H1 (cell line): Measurements from ENCODE around the gene PLCB4. TPM values are rescaled to one million over a fixed set of nuclear protein-coding genes. Genes with fewer than 3 reads are reported as not detected.

Experiments used
- CTCF ChIA-PET: fragments of 300-600 bp; sonication (Branson Sonifier 250); formaldehyde crosslinking; loops from one replicate; lab custom pipeline; 2021; ENCODE audit not compliant: partially characterized antibody; lab: Charles Lee
- POLR2A ChIA-PET: fragments of 300-600 bp; sonication (Branson Sonifier 250); formaldehyde crosslinking; loops from one replicate; lab custom pipeline; 2021; ENCODE audit warnings: inconsistent platforms; ENCODE audit not compliant: partially characterized antibody; lab: Charles Lee
- DNase-seq, 2 experiments: peaks; one replicate each; pipeline versions ENCODE4 v3.0.0 to v3.0.0-alpha.2; 2010 to 2022; ENCODE audit warnings: low spot score in 2 of 2, low read depth in 1 of 2, mixed read lengths in 1 of 2
- FAIRE-seq: peaks from 2 replicates; lab custom pipeline; 2011; peaks lifted over from hg19 to GRCh38; lab: Jason Lieb, UNC
- H2AFZ ChIP-seq: 2 replicates; pipeline ENCODE4 v1.8.1; 2012; ENCODE audit warnings: low read length, inconsistent platforms
- H2AK5ac ChIP-seq: 2 replicates; pipeline ENCODE4 v1.6.1; 2013; ENCODE audit warnings: low read depth, low read length
- H2BK120ac ChIP-seq: replicated peaks from 2 replicates; pipeline ENCODE3; 2013; ENCODE audit warnings: low read depth, low read length, inconsistent platforms
- H2BK12ac ChIP-seq: 2 replicates; pipeline ENCODE4 v1.6.1; 2013; ENCODE audit warnings: low read depth, low read length
- H2BK15ac ChIP-seq: 2 replicates; pipeline ENCODE4 v1.6.1; 2013; ENCODE audit warnings: low read length
- H2BK20ac ChIP-seq: 2 replicates; pipeline ENCODE4 v1.6.1; 2013; ENCODE audit warnings: low read length
- H2BK5ac ChIP-seq: 2 replicates; pipeline ENCODE4 v1.6.1; 2013; ENCODE audit warnings: low read depth, low read length
- H3K14ac ChIP-seq: 2 replicates; pipeline ENCODE4 v1.6.1; 2013; ENCODE audit warnings: inconsistent platforms; ENCODE audit not compliant: insufficient read length
- H3K18ac ChIP-seq: 2 replicates; pipeline ENCODE4 v1.6.1; 2013; ENCODE audit warnings: low read length; ENCODE audit errors: extremely low read depth
- H3K23ac ChIP-seq: 2 replicates; pipeline ENCODE4 v1.6.1; 2013; ENCODE audit warnings: inconsistent platforms; ENCODE audit not compliant: insufficient read length
- H3K23me2 ChIP-seq: 2 replicates; pipeline ENCODE4 v1.6.1; 2013; ENCODE audit warnings: low read depth, low read length
- H3K27ac ChIP-seq: 2 replicates; pipeline ENCODE4 v1.6.1; 2011; ENCODE audit warnings: low read depth, low read length, inconsistent platforms
- H3K27me3 ChIP-seq, 4 experiments: replicated peaks in 1 of 4; 1 replicate in 1 of 4; 2 replicates in 3 of 4; pipeline versions ENCODE4 v1.6.1 to v1.8.1; 2011 to 2013; ENCODE audit warnings: low read length in 3 of 4, mild to moderate bottlenecking in 3 of 4, inconsistent platforms in 2 of 4, mixed read lengths in 2 of 4, moderate library complexity in 1 of 4; ENCODE audit not compliant: control insufficient read depth in 3 of 4, insufficient read depth in 3 of 4; ENCODE audit errors: extremely low read depth in 1 of 4
- H3K36me3 ChIP-seq, 4 experiments: 2 replicates each; pipeline versions ENCODE4 v1.6.1 to v1.8.1; 2011 to 2013; ENCODE audit warnings: mild to moderate bottlenecking in 4 of 4, low read length in 3 of 4, moderate library complexity in 2 of 4, control low read depth in 1 of 4, inconsistent platforms in 1 of 4; ENCODE audit not compliant: insufficient read depth in 4 of 4, control insufficient read depth in 2 of 4
- H3K4ac ChIP-seq: replicated peaks from 2 replicates; pipeline ENCODE3; 2013; ENCODE audit warnings: low read length, low read depth, mixed read lengths, inconsistent platforms; ENCODE audit not compliant: insufficient read length
- H3K4me1 ChIP-seq, 4 experiments: replicated peaks in 1 of 4; 1 replicate in 1 of 4; 2 replicates in 3 of 4; pipeline versions ENCODE4 v1.6.1 to v1.8.1; 2011 to 2013; ENCODE audit warnings: low read length in 3 of 4, inconsistent platforms in 2 of 4, mixed read lengths in 1 of 4; ENCODE audit not compliant: insufficient read depth in 4 of 4, control insufficient read depth in 3 of 4
- H3K4me2 ChIP-seq, 2 experiments: 2 replicates each; pipeline versions ENCODE4 v1.6.1 to v1.8.1; 2011 to 2013; ENCODE audit warnings: low read depth in 2 of 2, low read length in 2 of 2, control low read depth in 1 of 2, inconsistent platforms in 1 of 2, mild to moderate bottlenecking in 1 of 2; ENCODE audit not compliant: insufficient read depth in 1 of 2
- H3K4me3 ChIP-seq, 4 experiments: fragments of 200-600, 300-600 bp in 1 of 4; sonication (generic), shearing (Covaris generic), sonication (Bioruptor Twin) in 1 of 4; 2 replicates each; pipeline versions ENCODE4 v1.5.1 to v1.8.1; 2011 to 2016; ENCODE audit warnings: low read length in 4 of 4, low read depth in 3 of 4, control low read depth in 2 of 4, inconsistent platforms in 2 of 4, mild to moderate bottlenecking in 2 of 4, mixed read lengths in 1 of 4, moderate library complexity in 1 of 4; ENCODE audit not compliant: insufficient read depth in 2 of 4; ENCODE audit errors: extremely low read depth in 1 of 4
- H3K56ac ChIP-seq: replicated peaks from 2 replicates; pipeline ENCODE3; 2013; ENCODE audit warnings: low read depth, mild to moderate bottlenecking, mixed read lengths, low read length, inconsistent platforms; ENCODE audit not compliant: insufficient read length
- H3K79me1 ChIP-seq: 2 replicates; pipeline ENCODE4 v1.6.1; 2013; ENCODE audit warnings: low read depth, low read length, control low read depth
- H3K79me2 ChIP-seq, 2 experiments: 2 replicates each; pipeline versions ENCODE4 v1.6.1 to v1.8.1; 2012 to 2013; ENCODE audit warnings: low read length in 2 of 2, mild to moderate bottlenecking in 2 of 2, inconsistent platforms in 1 of 2; ENCODE audit not compliant: insufficient read depth in 2 of 2, control insufficient read depth in 1 of 2
- H3K9ac ChIP-seq, 4 experiments: replicated peaks in 1 of 4; 1 replicate in 1 of 4; 2 replicates in 3 of 4; pipeline versions ENCODE4 v1.6.1 to v1.8.1; 2011 to 2013; ENCODE audit warnings: low read depth in 3 of 4, low read length in 3 of 4, control low read depth in 2 of 4, mild to moderate bottlenecking in 2 of 4, moderate library complexity in 2 of 4, inconsistent platforms in 1 of 4; ENCODE audit errors: extremely low read depth in 1 of 4
- H3K9me3 ChIP-seq, 2 experiments: 2 replicates each; pipeline versions ENCODE4 v1.6.1 to v1.8.1; 2012 to 2013; ENCODE audit warnings: mild to moderate bottlenecking in 2 of 2, moderate library complexity in 2 of 2, control low read depth in 1 of 2, inconsistent platforms in 1 of 2, low read depth in 1 of 2, low read length in 1 of 2, mixed read lengths in 1 of 2; ENCODE audit not compliant: insufficient read depth in 2 of 2
- H4K20me1 ChIP-seq, 2 experiments: replicated peaks in 1 of 2; 2 replicates each; pipeline versions ENCODE3 to v1.8.1; 2011 to 2013; ENCODE audit warnings: inconsistent platforms in 2 of 2, low read length in 2 of 2, mild to moderate bottlenecking in 1 of 2; ENCODE audit not compliant: insufficient read depth in 2 of 2, control insufficient read depth in 1 of 2
- H4K5ac ChIP-seq: 2 replicates; pipeline ENCODE4 v1.6.1; 2013; ENCODE audit warnings: low read length, low read depth, mixed read lengths, inconsistent platforms; ENCODE audit not compliant: insufficient read length
- H4K8ac ChIP-seq: 2 replicates; pipeline ENCODE4 v1.8.0; 2013; ENCODE audit warnings: mild to moderate bottlenecking, moderate library complexity, low read length, inconsistent platforms; ENCODE audit not compliant: insufficient read depth; ENCODE audit errors: extremely low read depth
- H4K91ac ChIP-seq: replicated peaks from 2 replicates; pipeline ENCODE3; 2013; ENCODE audit warnings: low read length, mixed read lengths, inconsistent platforms; ENCODE audit not compliant: insufficient read length
- BRCA1 ChIP-seq: IDR thresholded peaks from 2 replicates; pipeline ENCODE4 v1.6.1; 2012; ENCODE audit warnings: low read depth, low read length, improper control_type of control experiment
- CBX5 ChIP-seq: fragments of 300-800, 300-1000 bp; sonication (generic); IDR thresholded peaks from 2 replicates; pipeline ENCODE4 v1.7.1; 2016; ENCODE audit warnings: antibody characterized with exemption, low read length, low read depth
- FOSL1 ChIP-seq: IDR thresholded peaks from 2 replicates; pipeline ENCODE4 v1.6.1; 2011; ENCODE audit warnings: mild to moderate bottlenecking, low read depth, low read length, moderate library complexity; ENCODE audit not compliant: insufficient read depth
- GTF2F1 ChIP-seq: IDR thresholded peaks from 2 replicates; pipeline ENCODE4 v1.6.1; 2012; ENCODE audit warnings: low read depth, low read length, improper control_type of control experiment, borderline replicate concordance
- MAFK ChIP-seq: IDR thresholded peaks from 2 replicates; pipeline ENCODE4 v1.6.1; 2012; ENCODE audit warnings: low read depth, mild to moderate bottlenecking, improper control_type of control experiment, low read length
- NANOG ChIP-seq: IDR thresholded peaks from 2 replicates; pipeline ENCODE4 v1.6.1; 2011; ENCODE audit warnings: low read length, low read depth, mild to moderate bottlenecking, inconsistent platforms; ENCODE audit not compliant: insufficient read depth, poor library complexity, severe bottlenecking
- POU5F1 ChIP-seq: IDR thresholded peaks from 2 replicates; pipeline ENCODE4 v1.6.1; 2011; ENCODE audit warnings: low read depth, mild to moderate bottlenecking, low read length, moderate library complexity
- RBBP5 ChIP-seq: IDR thresholded peaks from 2 replicates; pipeline ENCODE4 v1.7.1; 2012; ENCODE audit warnings: low read depth, mild to moderate bottlenecking, inconsistent platforms, low read length, moderate library complexity, borderline replicate concordance
- RFX5 ChIP-seq: IDR thresholded peaks from 2 replicates; pipeline ENCODE4 v1.6.1; 2011; ENCODE audit warnings: low read depth, low read length, improper control_type of control experiment, borderline replicate concordance
- SIRT6 ChIP-seq: IDR thresholded peaks from one replicate; pipeline ENCODE4 v1.7.1; 2012; ENCODE audit warnings: low read length, inconsistent platforms
- SP1 ChIP-seq: IDR thresholded peaks from 2 replicates; pipeline ENCODE4 v1.6.1; 2011; ENCODE audit warnings: low read depth, low read length
- TBP ChIP-seq: IDR thresholded peaks from 2 replicates; pipeline ENCODE4 v1.6.1; 2011; ENCODE audit warnings: low read depth, low read length, improper control_type of control experiment
- YY1 ChIP-seq: IDR thresholded peaks from 2 replicates; pipeline ENCODE4 v1.6.1; 2011; ENCODE audit warnings: low read depth, mild to moderate bottlenecking, low read length
- polyA plus RNA-seq, 7 experiments: library from polyadenylated mRNA; depleted of rRNA in 3 of 7; stranded (reverse) in 5 of 7; unstranded in 2 of 7; fragments of >200 nt in 5 of 7; fragments of 200-250 nt in 2 of 7; gene quantifications; 1 replicate in 5 of 7; 2 replicates in 1 of 7; 4 replicates in 1 of 7; pipeline versions ENCODE4 v1.2.1 to v1.2.3, GENCODE V29; 2011 to 2013; ENCODE audit warnings: missing spikeins in 2 of 7, mixed read lengths in 2 of 7
- total RNA-seq: library from RNA; stranded (reverse); fragmentation: NEBNext Ultra II Directional; extraction: Animal tissue kit (Norgen Biotek cat#: 25700); gene quantifications from 2 replicates; pipeline ENCODE4 v1.2.1, GENCODE V29; 2021
- TF ChIP-seq, protein P1 (sequence below): IDR thresholded peaks from 2 replicates; pipeline ENCODE4 v1.6.1; 2012; ENCODE audit warnings: inconsistent platforms
- TF ChIP-seq, protein P2 (sequence below): IDR thresholded peaks from 2 replicates; pipeline ENCODE4 v1.6.1; 2012; ENCODE audit warnings: inconsistent platforms

Gene PLCB4
- total and polyA plus RNA-seq, 2 of the 8 experiments (the other 6 are each of a cell fraction or from before 2014, with no cell fraction given), result 3.2 to 14.1 TPM

DNA sequence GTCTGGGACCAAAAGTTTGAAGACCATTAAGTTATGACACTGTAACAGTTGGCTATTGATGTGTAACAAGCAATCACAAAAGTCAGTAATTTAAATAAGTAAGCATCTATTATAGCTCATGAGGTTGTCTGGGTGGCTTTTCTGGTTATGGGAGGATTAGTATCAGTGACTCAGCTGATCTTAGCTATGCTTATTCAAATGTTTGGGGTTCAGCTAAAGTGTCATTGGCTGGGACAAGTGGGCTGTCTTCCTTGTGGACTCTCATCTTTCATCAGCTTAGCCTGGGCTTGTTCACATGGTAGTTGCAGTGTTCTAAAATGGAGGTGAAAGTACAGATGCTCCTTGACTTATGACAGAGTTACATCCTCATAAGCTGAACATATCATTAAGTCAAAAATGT lies 370.9 kb downstream of the PLCB4 start:
- TF ChIP-seq TBP, result no peak
- TF ChIP-seq GTF2F1, result no peak
- no peak for TF ChIP-seq NANOG
- TF ChIP-seq YY1, result no peak
- no peak for TF ChIP-seq CBX5
- no peak for TF ChIP-seq FOSL1
- no peak for TF ChIP-seq POU5F1
- TF ChIP-seq RFX5, result no peak
- no peak for TF ChIP-seq MAFK
- TF ChIP-seq, protein P1, sequence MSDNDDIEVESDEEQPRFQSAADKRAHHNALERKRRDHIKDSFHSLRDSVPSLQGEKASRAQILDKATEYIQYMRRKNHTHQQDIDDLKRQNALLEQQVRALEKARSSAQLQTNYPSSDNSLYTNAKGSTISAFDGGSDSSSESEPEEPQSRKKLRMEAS, result no peak
- no peak for TF ChIP-seq SIRT6
- no peak for TF ChIP-seq BRCA1
- TF ChIP-seq, protein P2, sequence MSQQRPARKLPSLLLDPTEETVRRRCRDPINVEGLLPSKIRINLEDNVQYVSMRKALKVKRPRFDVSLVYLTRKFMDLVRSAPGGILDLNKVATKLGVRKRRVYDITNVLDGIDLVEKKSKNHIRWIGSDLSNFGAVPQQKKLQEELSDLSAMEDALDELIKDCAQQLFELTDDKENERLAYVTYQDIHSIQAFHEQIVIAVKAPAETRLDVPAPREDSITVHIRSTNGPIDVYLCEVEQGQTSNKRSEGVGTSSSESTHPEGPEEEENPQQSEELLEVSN, result no peak
- no peak for TF ChIP-seq SP1
- no peak for TF ChIP-seq RBBP5
- no peak overlapping the region for H2BK5ac ChIP-seq
- H4K91ac ChIP-seq, result no peak overlapping the region
- no peaks in the 10 kb centered on the region; the same call in 1 of the 2 replicates for H3K79me1 ChIP-seq
- no peaks in the 10 kb centered on the region for H4K20me1 ChIP-seq
- H2BK120ac ChIP-seq, result no peak overlapping the region
- no peak overlapping the region for H3K27ac ChIP-seq
- no peak for DNase-seq
- H3K4me3 ChIP-seq, result no peak overlapping the region
- H3K4ac ChIP-seq, result no peak overlapping the region
- H4K8ac ChIP-seq, result no peak overlapping the region
- no peak overlapping the region for H4K5ac ChIP-seq
- H3K9me3 ChIP-seq, result peaks cover 4 to 5% of the 10 kb centered on the region in 2 experiments; a peak in 2 of 4 replicates
- H2BK20ac ChIP-seq, result no peak overlapping the region
- FAIRE-seq, result no peak
- no peak overlapping the region for H3K23ac ChIP-seq
- H2BK15ac ChIP-seq, result no peak overlapping the region
- no peak overlapping the region for H2AFZ ChIP-seq
- H3K14ac ChIP-seq, result no peak overlapping the region
- POLR2A ChIA-PET, result no interaction called here
- H2AK5ac ChIP-seq, result no peak overlapping the region
- no peak overlapping the region for H3K9ac ChIP-seq
- H3K27me3 ChIP-seq, result no peaks in the 10 kb centered on the region
- H3K56ac ChIP-seq, result no peak overlapping the region
- H3K4me1 ChIP-seq, result no peaks in the 10 kb centered on the region
- H3K36me3 ChIP-seq, result peaks cover 0 to 22% (median 3%) of the 10 kb centered on the region in 4 experiments; a peak in 6 of 8 replicates
- no peaks in the 10 kb centered on the region for H3K79me2 ChIP-seq
- CTCF ChIA-PET, result interaction anchor here (0.7 to 2.7 kb wide), 6 partner anchors 18 to 178 kb away, joined by 3 to 13 read pairs (median 4); no protein-coding TSS in a partner anchor
- no peak overlapping the region for H3K18ac ChIP-seq
- H3K4me2 ChIP-seq, result no peak overlapping the region
- no peaks in the 10 kb centered on the region for H3K23me2 ChIP-seq
- no peak overlapping the region for H2BK12ac ChIP-seq
